ENCODE measurements around the gene DLG2.

DLG2 gene

GRCh38 chr11:83538286-83538685, 2088.9 kb downstream of the DLG2 start:
- in situ Hi-C loops (cut with HindIII; ENCODE audit: low sequenced_read_pairs), result no loop called here
- DNase-seq (ENCODE audit: low read depth, low spot score), result no peak
- no peak overlapping the region for H3K4me3 ChIP-seq (ENCODE audit: low read depth, low read length)
- no peak for TF ChIP-seq CTCF (IDR thresholded peaks at IDR 0.05; ENCODE audit: low read depth, low read length)

GRCh38 chr11:83537131-83537610, 2090.0 kb downstream of the DLG2 start:
- in situ Hi-C loops (cut with HindIII; ENCODE audit: low sequenced_read_pairs), result no loop called here
- no peak overlapping the region for H3K4me3 ChIP-seq (ENCODE audit: low read depth, low read length)
- TF ChIP-seq CTCF (IDR thresholded peaks at IDR 0.05; ENCODE audit: low read depth, low read length), result no peak
- DNase-seq (ENCODE audit: low read depth, low spot score), result no peak

- DNase-seq (ENCODE audit: low read depth, low spot score), result no peak
- in situ Hi-C loops (cut with HindIII; ENCODE audit: low sequenced_read_pairs), result no loop called here
- no peak overlapping the region for H3K4me3 ChIP-seq (ENCODE audit: low read depth, low read length)
- TF ChIP-seq CTCF (IDR thresholded peaks at IDR 0.05; ENCODE audit: low read depth, low read length), result no peak
Observed at GRCh38 chr11:83533166-83533565, 2094.0 kb downstream of the DLG2 start.

GRCh38 chr11:83528877-83529276, 2098.3 kb downstream of the DLG2 start:
- in situ Hi-C loops (cut with HindIII; ENCODE audit: low sequenced_read_pairs), result no loop called here
- H3K4me3 ChIP-seq (ENCODE audit: low read depth, low read length), result no peak overlapping the region
- DNase-seq (ENCODE audit: low read depth, low spot score), result no peak
- no peak for TF ChIP-seq CTCF (IDR thresholded peaks at IDR 0.05; ENCODE audit: low read depth, low read length)

- H3K4me3 ChIP-seq (ENCODE audit: low read depth, low read length), result no peak overlapping the region
- no peak for DNase-seq (ENCODE audit: low read depth, low spot score)
- TF ChIP-seq CTCF (IDR thresholded peaks at IDR 0.05; ENCODE audit: low read depth, low read length), result no peak
- in situ Hi-C loops (cut with HindIII; ENCODE audit: low sequenced_read_pairs), result no loop called here
Observed at GRCh38 chr11:83528225-83528624, 2098.9 kb downstream of the DLG2 start.

GRCh38 chr11:83523676-83524075, 2103.5 kb downstream of the DLG2 start:
- no peak for DNase-seq (ENCODE audit: low read depth, low spot score)
- in situ Hi-C loops (cut with HindIII; ENCODE audit: low sequenced_read_pairs), result no loop called here
- no peak for TF ChIP-seq CTCF (IDR thresholded peaks at IDR 0.05; ENCODE audit: low read depth, low read length)
- H3K4me3 ChIP-seq (ENCODE audit: low read depth, low read length), result no peak overlapping the region

GRCh38 chr11:83522911-83523310, 2104.2 kb downstream of the DLG2 start:
- no peak for DNase-seq (ENCODE audit: low read depth, low spot score)
- no peak for TF ChIP-seq CTCF (IDR thresholded peaks at IDR 0.05; ENCODE audit: low read depth, low read length)
- no peak overlapping the region for H3K4me3 ChIP-seq (ENCODE audit: low read depth, low read length)
- in situ Hi-C loops (cut with HindIII; ENCODE audit: low sequenced_read_pairs), result no loop called here

Measured in astrocyte of the spinal cord (primary cell).